Measurements from ENCODE around the gene PRCC. TPM values are rescaled to one million over a fixed set of nuclear protein-coding genes. Genes with fewer than 3 reads are reported as not detected.

Gene PRCC
- polyA plus RNA-seq, 1 donor (not counting 4 experiments of a cell fraction or from before 2014, with no cell fraction given), result 40.4 TPM

DNA sequence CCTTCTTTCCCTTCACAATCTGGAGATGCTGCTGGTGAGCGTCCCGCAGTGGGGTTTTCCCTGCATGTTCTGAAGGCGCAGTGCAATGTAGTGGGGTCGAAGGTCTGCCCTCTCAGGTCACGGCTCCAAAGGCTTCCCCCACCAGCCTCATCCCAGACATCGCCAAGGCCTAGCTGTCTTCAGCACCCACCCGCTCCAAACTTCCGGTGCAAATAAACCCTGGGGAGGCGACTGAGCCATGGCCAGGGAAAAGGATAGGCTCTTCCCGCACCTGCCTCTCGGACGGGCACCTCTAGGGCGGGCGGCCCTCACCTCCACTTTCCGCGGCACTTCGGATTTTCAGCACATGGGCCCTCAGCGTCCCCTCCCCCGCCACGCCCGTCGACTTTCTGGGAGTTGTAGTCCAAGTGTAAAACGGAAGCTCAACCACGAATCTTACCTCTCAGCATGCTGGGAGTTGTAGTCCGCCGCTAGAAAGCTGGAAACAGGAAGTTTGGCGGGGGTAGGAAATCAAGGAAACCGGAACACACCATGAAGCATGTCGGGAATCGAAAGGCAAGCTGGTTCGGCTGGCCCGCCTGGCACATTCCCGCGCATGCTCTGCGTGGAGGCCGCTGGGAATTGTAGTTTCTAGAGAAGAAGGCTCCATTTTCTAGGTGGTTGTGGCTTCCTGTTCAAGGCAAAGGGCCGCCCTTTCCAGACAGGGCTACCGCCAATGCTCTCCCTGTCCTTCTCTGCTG, 26.4 kb upstream of the PRCC start, which contains the start of gene MRPL24:
Gene MRPL24 (minus strand): TSS at position 348 of the 740 bp plus-strand sequence. CDS start 2,384 bp downstream, outside the sequence.
- Histone ChIP-seq H3K4me3 (ENCODE audit: control insufficient read depth in 2 of 3, extremely low read depth in 1 of 3, insufficient read depth in 2 of 3, low read depth in 1 of 3, low read length in 3 of 3) (peak within 1 kb of the TSS; percentile 63 to 83 (median 75)), H3K4me2 (ENCODE audit: control insufficient read depth, extremely low read depth, insufficient read depth, low read depth, low read length) (peak within 1 kb of the TSS; percentile 86), H3K79me2 (ENCODE audit: control insufficient read depth, insufficient read depth, low read length) (peaks cover 40% of the 10 kb centered on the region), H3K9me1 (ENCODE audit: control insufficient read depth, extremely low read depth, insufficient read depth, low read length) (no peaks in the 10 kb centered on the region), H4K20me1 (ENCODE audit: control insufficient read depth, extremely low read depth, insufficient read depth, low read length) (no peaks in the 10 kb centered on the region), H2AFZ (ENCODE audit: control insufficient read depth, low read length) (peak within 1 kb of the TSS; percentile 23), H3K27me3 (ENCODE audit: control insufficient read depth, extremely low read depth, insufficient read depth, low read length) (no peaks in the 10 kb centered on the region), H3K27ac (ENCODE audit: control insufficient read depth, insufficient read depth, low read length) (peak within 1 kb of the TSS; percentile 73), H3K9me3 (ENCODE audit: control insufficient read depth, low read depth, low read length) (no peaks in the 10 kb centered on the region), H3K36me3 (ENCODE audit: control insufficient read depth in 2 of 2, extremely low read depth in 1 of 2, insufficient read depth in 2 of 2, low read length in 2 of 2) (peaks cover 32 to 44% of the 10 kb centered on the region in 2 experiments), H3K9ac (ENCODE audit: control insufficient read depth, extremely low read depth, insufficient read depth, low read length) (peak within 1 kb of the TSS; percentile 90), H3K4me1 (ENCODE audit: control insufficient read depth, extremely low read depth, insufficient read depth, low read length) (peaks cover 12% of the 10 kb centered on the region)
- FAIRE-seq (peak; percentile 64), DNase-seq (ENCODE audit: low read depth, low spot score) (peak; percentile 99)
- no peak for TF ChIP-seq EZH2 (IDR thresholded peaks at IDR 0.05; ENCODE audit: low read length)
- TF ChIP-seq, protein P1, sequence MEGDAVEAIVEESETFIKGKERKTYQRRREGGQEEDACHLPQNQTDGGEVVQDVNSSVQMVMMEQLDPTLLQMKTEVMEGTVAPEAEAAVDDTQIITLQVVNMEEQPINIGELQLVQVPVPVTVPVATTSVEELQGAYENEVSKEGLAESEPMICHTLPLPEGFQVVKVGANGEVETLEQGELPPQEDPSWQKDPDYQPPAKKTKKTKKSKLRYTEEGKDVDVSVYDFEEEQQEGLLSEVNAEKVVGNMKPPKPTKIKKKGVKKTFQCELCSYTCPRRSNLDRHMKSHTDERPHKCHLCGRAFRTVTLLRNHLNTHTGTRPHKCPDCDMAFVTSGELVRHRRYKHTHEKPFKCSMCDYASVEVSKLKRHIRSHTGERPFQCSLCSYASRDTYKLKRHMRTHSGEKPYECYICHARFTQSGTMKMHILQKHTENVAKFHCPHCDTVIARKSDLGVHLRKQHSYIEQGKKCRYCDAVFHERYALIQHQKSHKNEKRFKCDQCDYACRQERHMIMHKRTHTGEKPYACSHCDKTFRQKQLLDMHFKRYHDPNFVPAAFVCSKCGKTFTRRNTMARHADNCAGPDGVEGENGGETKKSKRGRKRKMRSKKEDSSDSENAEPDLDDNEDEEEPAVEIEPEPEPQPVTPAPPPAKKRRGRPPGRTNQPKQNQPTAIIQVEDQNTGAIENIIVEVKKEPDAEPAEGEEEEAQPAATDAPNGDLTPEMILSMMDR (optimal IDR thresholded peaks at IDR 0.05 in 1 of 3, IDR thresholded peaks at IDR 0.05 in 1 of 3, conservative IDR thresholded peaks at IDR 0.05 in 1 of 3; ENCODE audit: extremely low read depth in 1 of 3, insufficient read depth in 2 of 3, low read length in 3 of 3), result no peak
- dilution Hi-C loops (cut with MboI; ENCODE audit: extremely low pct_ligation_motif_present, low sequenced_read_pairs), result no loop called here

DNA sequence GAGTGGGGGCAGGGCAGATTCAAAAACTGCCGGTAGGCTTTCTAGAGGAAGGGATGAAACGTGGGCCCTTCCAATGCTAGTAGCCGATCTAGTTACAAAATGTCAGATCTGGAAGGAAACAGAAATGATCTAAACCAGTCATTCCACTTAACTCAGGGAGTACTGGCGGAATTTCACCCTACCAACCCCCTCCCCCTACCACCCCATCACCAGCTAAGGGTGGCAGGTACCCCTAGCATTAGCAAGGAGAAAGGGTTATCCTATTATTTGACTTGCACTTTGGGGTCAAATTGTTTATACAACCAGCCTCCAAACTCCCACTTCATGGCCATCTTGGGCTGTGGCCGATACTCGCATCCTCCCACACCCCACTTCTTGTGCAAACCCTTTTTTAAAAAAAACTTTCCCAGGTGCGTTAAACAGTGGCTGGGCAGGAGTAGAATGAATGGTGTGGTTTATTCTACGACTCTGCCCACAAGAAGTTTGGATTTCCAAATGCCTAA, 25.8 kb upstream of the PRCC start:
- FAIRE-seq, result no peak
- Histone ChIP-seq H3K4me2 (ENCODE audit: control insufficient read depth, extremely low read depth, insufficient read depth, low read depth, low read length) (peak overlapping the region; percentile 57), H3K36me3 (ENCODE audit: control insufficient read depth in 2 of 2, extremely low read depth in 1 of 2, insufficient read depth in 2 of 2, low read length in 2 of 2) (peaks cover 33 to 41% of the 10 kb centered on the region in 2 experiments), H3K4me1 (ENCODE audit: control insufficient read depth, extremely low read depth, insufficient read depth, low read length) (peaks cover 18% of the 10 kb centered on the region), H2AFZ (ENCODE audit: control insufficient read depth, low read length) (peak overlapping the region; percentile 23), H3K4me3 (ENCODE audit: control insufficient read depth in 2 of 3, extremely low read depth in 1 of 3, insufficient read depth in 2 of 3, low read depth in 1 of 3, low read length in 3 of 3) (peak overlapping the region in 1 of 3 experiments; percentile 1), H3K9ac (ENCODE audit: control insufficient read depth, extremely low read depth, insufficient read depth, low read length) (no peak overlapping the region), H3K27ac (ENCODE audit: control insufficient read depth, insufficient read depth, low read length) (peak overlapping the region; percentile 49), H4K20me1 (ENCODE audit: control insufficient read depth, extremely low read depth, insufficient read depth, low read length) (no peaks in the 10 kb centered on the region), H3K9me1 (ENCODE audit: control insufficient read depth, extremely low read depth, insufficient read depth, low read length) (no peaks in the 10 kb centered on the region), H3K27me3 (ENCODE audit: control insufficient read depth, extremely low read depth, insufficient read depth, low read length) (no peaks in the 10 kb centered on the region), H3K79me2 (ENCODE audit: control insufficient read depth, insufficient read depth, low read length) (peaks cover 47% of the 10 kb centered on the region), H3K9me3 (ENCODE audit: control insufficient read depth, low read depth, low read length) (no peaks in the 10 kb centered on the region)
- no peak for DNase-seq (ENCODE audit: low read depth, low spot score)
- TF ChIP-seq, protein P1 (optimal IDR thresholded peaks at IDR 0.05 in 1 of 3, IDR thresholded peaks at IDR 0.05 in 1 of 3, conservative IDR thresholded peaks at IDR 0.05 in 1 of 3; ENCODE audit: extremely low read depth in 1 of 3, insufficient read depth in 2 of 3, low read length in 3 of 3), result no peak
- no peak for TF ChIP-seq EZH2 (IDR thresholded peaks at IDR 0.05; ENCODE audit: low read length)
- dilution Hi-C loops (cut with MboI; ENCODE audit: extremely low pct_ligation_motif_present, low sequenced_read_pairs), result no loop called here

Data from keratinocyte (primary cell).